ENCODE results near the gene TMEM242.
A peak's percentile ranks its signal among the peaks of the same experiment; 100 is the strongest.

The TMEM242 gene

DNA sequence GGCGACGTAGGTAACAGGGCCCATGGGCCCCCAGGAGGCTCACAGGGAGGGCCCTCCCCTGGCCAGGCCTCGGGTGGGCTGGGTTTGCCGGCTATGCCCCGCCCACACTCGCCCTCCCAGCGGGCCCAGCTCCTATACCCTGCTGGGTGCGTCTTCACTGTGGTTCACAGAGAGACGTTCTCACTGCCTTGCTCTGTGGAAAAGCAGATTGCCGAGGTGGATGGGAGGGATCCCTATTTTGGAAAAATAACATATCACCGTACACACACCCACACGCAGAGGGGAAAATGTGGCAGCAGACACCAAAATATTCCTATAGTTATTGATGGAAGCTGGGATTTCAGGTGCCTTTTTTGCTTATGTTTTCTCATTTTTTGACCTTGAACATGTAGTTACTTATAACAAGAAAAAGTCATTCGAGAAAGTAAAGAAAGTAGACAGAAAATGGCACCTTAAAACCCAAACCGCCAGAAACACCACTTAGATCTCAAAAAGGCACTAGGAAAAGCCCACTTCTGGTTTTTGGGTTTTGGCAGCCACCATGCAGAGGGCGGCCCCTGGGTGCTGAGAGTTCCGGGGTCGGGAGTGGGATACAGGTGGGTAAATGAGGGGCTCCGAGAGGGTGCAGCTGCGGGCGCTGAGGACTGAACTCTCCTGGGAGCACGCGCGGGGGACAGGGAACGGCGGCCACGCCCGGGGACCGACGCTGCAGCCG is 49.4 kb downstream of the TMEM242 start:
- Mint-ChIP-seq H3K9me3 (peaks cover 10% of the 10 kb centered on the region), H3K36me3 (ENCODE audit: low read depth) (peaks cover 6% of the 10 kb centered on the region), H3K27ac (no peak overlapping the region), H3K27me3 (ENCODE audit: low read depth, poor library complexity) (peaks cover 33% of the 10 kb centered on the region), H3K4me3 (peak overlapping the region; percentile 81), H3K4me1 (peaks cover 53% of the 10 kb centered on the region)
- peak; percentile 58 for DNase-seq
- TF ChIP-seq, protein P1, sequence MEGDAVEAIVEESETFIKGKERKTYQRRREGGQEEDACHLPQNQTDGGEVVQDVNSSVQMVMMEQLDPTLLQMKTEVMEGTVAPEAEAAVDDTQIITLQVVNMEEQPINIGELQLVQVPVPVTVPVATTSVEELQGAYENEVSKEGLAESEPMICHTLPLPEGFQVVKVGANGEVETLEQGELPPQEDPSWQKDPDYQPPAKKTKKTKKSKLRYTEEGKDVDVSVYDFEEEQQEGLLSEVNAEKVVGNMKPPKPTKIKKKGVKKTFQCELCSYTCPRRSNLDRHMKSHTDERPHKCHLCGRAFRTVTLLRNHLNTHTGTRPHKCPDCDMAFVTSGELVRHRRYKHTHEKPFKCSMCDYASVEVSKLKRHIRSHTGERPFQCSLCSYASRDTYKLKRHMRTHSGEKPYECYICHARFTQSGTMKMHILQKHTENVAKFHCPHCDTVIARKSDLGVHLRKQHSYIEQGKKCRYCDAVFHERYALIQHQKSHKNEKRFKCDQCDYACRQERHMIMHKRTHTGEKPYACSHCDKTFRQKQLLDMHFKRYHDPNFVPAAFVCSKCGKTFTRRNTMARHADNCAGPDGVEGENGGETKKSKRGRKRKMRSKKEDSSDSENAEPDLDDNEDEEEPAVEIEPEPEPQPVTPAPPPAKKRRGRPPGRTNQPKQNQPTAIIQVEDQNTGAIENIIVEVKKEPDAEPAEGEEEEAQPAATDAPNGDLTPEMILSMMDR (IDR thresholded peaks at IDR 0.05), result no peak

DNA sequence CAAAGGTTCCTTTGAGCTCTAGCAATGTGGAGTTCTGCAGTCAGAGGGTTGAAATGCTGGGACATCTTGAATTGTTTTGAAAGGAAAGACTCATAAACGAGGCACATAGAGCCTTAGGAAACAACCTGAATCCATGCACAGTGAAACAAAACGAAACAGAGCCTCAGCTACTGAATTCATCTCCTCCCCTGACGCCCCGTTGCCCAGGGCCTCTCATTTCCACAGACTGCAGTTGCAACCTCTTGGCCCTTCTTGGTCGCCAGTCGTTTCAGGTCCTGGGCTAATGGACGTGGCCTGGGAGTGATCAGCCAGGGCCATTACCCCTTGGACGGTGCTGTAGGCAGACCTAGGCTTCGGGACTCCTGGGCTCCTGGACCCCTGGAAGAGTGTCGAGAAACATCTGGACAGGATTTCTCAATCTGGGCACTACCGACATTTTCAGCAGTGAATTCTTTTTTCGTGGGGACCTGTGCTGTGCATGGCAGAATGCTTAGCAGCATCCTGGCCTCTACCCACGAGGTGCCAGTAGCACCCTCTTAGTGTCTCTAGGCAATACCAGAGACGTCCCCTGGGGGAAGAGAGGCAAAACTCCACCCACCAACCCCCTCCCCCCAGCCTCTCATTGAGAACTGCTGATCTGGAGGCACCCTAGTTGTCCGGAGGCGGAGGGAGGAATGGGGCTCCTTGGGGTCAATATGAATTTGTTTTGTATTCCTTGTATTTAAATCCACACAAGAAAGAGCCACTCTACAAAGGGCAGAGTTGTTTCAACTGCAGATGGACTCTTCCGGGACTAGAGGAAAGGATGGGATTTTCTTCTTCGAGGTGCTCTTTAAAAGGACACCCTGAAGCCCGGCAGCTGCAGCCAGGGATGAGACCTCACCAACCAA is 50.2 kb downstream of the TMEM242 start:
- DNase-seq, result no peak
- H3K27me3 Mint-ChIP-seq (ENCODE audit: low read depth, poor library complexity), result peaks cover 34% of the 10 kb centered on the region
- H3K4me3 Mint-ChIP-seq, result peak overlapping the region; percentile 59
- H3K4me1 Mint-ChIP-seq, result peaks cover 52% of the 10 kb centered on the region
- TF ChIP-seq, protein P1 (IDR thresholded peaks at IDR 0.05), result no peak
- peaks cover 10% of the 10 kb centered on the region for H3K9me3 Mint-ChIP-seq
- H3K27ac Mint-ChIP-seq, result no peak overlapping the region
- H3K36me3 Mint-ChIP-seq (ENCODE audit: low read depth), result peaks cover 6% of the 10 kb centered on the region

DNA sequence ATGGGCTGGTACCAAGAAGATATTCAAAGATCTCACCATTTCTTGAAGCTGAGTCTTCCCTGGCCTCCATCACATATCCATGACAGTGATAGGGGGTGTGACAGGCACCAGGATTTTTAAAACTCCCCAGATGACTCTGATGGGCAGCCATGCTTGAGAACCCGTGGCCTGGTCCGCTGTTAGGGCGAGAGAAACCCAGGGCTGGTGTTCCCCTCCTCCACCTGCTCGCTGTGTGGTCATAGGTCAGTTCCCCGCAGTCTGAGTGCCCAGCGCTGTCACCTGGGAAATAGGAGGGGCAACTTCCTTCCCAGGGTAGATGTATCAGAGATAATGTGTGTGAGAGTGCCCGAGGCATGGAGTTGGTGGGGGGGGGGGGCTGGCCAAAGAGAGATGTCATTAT is 50.9 kb downstream of the TMEM242 start:
- H3K4me3 Mint-ChIP-seq, result no peak overlapping the region
- no peak overlapping the region for H3K27ac Mint-ChIP-seq
- TF ChIP-seq, protein P1 (IDR thresholded peaks at IDR 0.05), result no peak
- H3K9me3 Mint-ChIP-seq, result peaks cover 10% of the 10 kb centered on the region
- DNase-seq, result no peak
- peaks cover 34% of the 10 kb centered on the region for H3K27me3 Mint-ChIP-seq (ENCODE audit: low read depth, poor library complexity)
- H3K36me3 Mint-ChIP-seq (ENCODE audit: low read depth), result peaks cover 6% of the 10 kb centered on the region
- peaks cover 47% of the 10 kb centered on the region for H3K4me1 Mint-ChIP-seq

DNA sequence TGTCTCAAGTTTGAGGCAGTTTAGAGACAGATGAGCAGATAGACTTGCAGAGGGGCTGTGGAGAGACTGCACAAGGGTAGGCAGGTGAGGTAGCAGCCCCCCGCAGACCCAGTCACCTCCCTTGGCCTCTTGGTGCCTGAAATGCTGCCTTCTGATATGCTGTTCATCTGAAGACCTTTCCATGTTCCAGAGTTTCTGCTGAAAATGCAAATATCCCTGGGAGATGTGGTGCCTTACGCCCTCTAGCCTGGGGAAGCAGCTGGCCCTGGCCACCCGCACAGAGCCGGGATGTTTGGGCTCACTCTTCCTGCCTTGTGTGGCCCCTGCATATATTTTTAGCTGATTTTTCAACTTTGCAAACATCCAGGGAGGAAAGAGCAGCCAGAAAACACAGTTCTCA is 51.4 kb downstream of the TMEM242 start:
- H3K36me3 Mint-ChIP-seq (ENCODE audit: low read depth), result peaks cover 6% of the 10 kb centered on the region
- H3K4me3 Mint-ChIP-seq, result no peak overlapping the region
- peaks cover 47% of the 10 kb centered on the region for H3K4me1 Mint-ChIP-seq
- no peak for DNase-seq
- H3K27ac Mint-ChIP-seq, result no peak overlapping the region
- H3K27me3 Mint-ChIP-seq (ENCODE audit: low read depth, poor library complexity), result peaks cover 30% of the 10 kb centered on the region
- H3K9me3 Mint-ChIP-seq, result peaks cover 10% of the 10 kb centered on the region
- TF ChIP-seq, protein P1 (IDR thresholded peaks at IDR 0.05), result no peak

DNA sequence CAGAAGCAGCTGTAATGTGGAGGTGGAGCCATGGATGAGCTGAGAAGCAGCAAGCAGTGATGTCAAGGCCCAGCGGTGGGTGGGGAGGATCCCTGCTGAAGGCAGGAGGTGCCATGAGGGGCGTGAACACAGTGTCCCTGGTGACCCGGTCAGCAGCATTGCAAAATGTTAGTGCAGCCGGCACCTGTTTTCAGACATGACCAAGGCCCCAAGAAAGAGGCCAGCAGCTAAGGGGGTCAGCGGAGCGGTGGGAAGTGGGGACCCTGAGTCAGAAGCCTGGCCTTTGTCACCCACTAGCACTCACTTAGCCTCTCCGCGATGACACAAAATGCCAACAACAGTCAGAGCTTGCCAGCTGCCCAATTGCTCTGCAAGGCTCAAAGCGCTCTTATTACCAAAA is 51.9 kb downstream of the TMEM242 start:
- Mint-ChIP-seq H3K36me3 (ENCODE audit: low read depth) (peaks cover 6% of the 10 kb centered on the region), H3K4me1 (peaks cover 44% of the 10 kb centered on the region), H3K27me3 (ENCODE audit: low read depth, poor library complexity) (peaks cover 27% of the 10 kb centered on the region), H3K4me3 (no peak overlapping the region), H3K9me3 (peaks cover 10% of the 10 kb centered on the region), H3K27ac (no peak overlapping the region)
- TF ChIP-seq, protein P1 (IDR thresholded peaks at IDR 0.05), result no peak
- no peak for DNase-seq
